Measurements from ENCODE around the gene SMARCD2. TPM values are rescaled to one million over a fixed set of nuclear protein-coding genes. Genes with fewer than 3 reads are reported as not detected.

SMARCD2 gene
- total RNA-seq, 1 donor from 2014 or later: 50.4 TPM

DNA sequence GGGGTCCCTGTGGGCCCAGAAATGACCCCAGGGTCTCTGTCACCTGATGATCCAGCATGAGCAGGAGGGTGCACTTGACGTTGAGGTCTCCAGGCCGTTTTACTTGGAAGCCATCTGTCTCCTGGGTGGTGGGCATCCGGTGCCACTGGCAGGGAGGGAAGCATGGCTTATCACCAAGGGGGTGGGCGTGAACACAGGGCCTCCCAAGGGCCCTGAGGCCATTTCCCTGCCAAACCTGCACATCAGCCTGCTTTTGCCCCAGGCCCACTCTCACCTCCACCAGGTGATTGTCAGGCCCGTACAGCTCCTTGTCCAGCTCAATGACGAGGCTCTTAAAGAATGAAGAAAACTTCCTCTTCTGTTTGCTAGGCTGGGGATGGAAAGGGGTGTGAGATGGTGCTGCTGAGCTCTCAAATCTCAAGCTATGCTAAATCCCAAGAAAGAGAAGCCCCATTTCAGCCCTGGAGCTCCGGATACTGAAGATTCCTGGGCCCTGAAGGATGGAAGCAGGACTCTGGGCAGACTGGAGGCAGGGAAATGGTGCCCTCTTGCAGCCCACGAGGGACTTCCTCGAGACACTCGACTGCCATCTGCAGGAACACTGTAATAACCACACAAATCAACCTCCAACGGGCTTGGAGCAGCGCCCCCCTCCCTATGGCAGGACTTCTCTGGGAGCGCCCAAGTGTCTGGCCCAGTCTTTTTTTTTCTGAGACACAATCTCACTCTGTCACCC lies 7.9 kb downstream of the SMARCD2 start:
- no peak for DNase-seq (ENCODE audit: low spot score)
- ATAC-seq: no peak

DNA sequence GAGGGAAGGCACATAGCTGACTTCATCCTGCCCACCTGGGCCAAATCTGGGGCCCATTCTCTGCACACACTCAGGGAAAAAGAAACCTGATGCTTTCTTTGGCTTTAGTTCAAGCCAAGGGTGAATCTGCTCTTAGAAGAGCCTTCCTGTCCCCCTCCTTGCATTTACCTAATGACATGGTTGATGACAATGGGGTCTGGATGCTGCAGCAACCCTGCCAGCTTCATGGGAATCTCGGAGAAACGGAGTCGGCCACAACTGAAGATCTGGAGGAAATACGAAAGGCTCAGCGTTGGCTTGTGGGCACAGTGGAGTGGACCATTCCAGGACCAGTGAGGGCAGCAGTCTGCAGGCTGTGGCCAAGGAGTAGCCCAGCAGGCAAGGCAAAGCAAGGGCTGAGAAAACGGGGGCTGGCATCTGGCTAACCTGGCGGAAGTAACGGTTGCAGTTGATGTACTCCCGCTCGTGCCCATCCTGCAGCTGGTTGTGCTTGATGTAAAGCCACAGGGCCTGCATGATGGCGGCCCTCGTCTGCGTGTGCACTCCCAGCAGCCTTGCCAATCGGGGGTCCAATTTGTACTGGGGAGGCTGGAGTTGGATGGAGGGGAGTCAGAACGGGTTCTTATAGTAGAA lies 8.6 kb downstream of the SMARCD2 start:
- ATAC-seq: no peak
- intact Hi-C loops (cut with DNase I): no loop called here
- DNase-seq (ENCODE audit: low spot score): no peak

More for the DNA sequence above, 7.9 kb downstream of the SMARCD2 start:
- intact Hi-C loops (cut with DNase I): no loop called here

DNA sequence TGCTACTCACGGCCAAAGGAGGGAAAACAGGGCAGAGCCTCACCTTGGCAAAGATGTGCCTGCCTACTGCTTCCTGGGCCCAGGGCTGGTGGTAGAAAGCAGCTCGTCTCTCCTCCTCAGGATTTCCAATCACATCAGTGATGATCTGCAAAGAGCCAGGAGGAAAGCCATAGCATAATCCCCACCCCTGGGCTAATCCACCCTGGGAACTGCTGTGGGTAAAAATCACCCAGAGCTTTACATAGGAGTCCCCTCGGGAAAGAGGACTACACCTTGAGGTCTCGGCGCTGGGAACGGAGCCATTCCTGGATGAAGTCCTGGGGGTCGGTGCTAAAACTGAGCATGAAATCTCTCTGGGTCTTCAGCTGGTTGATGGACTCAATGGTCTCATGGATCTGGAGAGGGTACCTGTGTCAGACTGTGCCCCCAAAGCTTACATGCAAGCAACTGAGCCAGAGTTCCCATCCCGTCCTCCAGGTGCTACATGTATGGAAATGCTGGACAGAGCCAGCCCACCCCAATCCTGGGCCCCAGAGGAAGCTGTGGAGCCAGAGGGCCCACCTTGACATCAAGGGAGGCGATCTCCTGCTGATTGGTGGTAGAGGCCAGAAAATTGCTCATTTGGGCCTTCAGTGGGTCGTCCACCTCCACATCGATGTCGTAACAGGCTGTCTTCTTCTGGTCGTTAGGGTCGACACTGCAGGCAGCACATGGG lies 9.3 kb downstream of the SMARCD2 start:
- DNase-seq (ENCODE audit: low spot score): no peak
- ATAC-seq: no peak
- intact Hi-C loops (cut with DNase I): no loop called here

DNA sequence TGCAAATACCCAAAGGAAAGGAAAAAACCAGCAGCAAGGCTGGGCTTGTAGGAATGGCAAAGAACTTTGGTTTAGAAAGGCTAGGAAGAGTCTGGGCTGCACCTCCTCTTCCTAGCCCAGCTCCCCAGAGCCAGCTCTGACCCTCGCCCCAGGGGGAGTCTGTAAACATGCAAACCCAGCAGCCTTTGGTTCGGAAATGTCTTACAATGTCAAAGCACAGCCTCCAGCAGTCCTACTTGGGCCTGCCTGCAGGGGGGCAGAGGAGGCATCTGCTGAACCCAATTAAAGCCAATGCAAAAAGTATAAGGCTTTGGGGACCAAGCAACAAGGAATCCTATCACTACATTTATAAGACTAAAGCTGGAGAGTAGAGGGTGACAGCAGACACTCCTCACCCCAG lies 10.0 kb downstream of the SMARCD2 start:
- DNase-seq (ENCODE audit: low spot score) (no peak), ATAC-seq (no peak)
- intact Hi-C loops (cut with DNase I): no loop called here

DNA sequence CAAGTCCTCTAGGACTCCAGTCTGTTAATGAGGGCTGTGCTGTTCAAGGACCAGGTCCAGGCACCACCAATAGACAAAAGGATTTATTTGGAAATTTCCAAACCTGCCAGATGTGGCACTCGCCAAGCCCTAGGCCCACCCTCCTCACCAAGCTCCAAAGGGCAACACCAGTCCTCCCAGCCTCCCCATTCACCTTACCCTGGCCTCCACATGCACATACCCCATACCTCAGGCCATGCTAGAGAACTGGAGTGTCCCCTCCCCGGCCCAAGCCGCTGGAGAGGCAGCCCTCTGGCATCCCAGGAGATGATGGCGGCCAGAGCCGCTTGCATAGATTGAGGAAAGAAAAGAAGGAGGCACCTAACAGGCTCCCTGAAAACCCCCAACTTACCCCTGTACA lies 10.5 kb downstream of the SMARCD2 start:
- DNase-seq (ENCODE audit: low spot score): no peak
- no peak for ATAC-seq
- intact Hi-C loops (cut with DNase I): no loop called here

DNA sequence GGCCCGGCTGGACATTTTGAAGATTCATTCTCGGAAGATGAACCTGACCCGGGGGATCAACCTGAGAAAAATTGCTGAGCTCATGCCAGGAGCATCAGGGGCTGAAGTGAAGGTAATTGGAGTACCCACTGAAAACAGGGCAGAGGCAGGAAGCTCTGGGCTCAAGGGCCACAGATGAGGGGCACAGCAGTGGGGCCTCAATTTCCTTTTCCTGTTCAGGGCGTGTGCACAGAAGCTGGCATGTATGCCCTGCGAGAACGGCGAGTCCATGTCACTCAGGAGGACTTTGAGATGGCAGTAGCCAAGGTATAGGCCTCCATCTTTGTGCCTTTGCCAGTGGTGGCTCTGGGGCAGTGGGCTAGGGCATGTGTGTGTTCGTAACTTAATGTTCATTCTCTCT lies 11.0 kb downstream of the SMARCD2 start:
- ATAC-seq (no peak), DNase-seq (ENCODE audit: low spot score) (no peak)
- intact Hi-C loops (cut with DNase I): no loop called here

DNA sequence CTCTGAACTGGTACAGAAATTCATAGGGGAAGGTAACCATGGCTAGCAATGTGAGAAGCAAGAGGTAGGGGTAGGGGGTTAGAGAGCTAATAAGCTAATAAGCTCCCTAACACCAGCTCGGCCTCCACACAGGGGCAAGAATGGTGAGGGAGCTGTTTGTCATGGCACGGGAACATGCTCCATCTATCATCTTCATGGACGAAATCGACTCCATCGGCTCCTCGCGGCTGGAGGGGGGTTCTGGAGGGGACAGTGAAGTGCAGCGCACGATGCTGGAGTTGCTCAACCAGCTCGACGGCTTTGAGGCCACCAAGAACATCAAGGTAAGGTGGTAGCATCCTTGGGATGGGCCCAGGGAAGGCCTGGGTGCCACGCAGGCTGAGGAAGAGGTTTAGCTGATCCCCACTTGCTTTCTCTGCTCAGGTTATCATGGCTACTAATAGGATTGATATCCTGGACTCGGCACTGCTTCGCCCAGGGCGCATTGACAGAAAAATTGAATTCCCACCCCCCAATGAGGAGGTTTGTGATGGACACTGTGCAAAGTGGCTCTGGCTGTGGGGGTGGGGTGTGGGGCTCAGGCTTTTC lies 11.5 kb downstream of the SMARCD2 start:
- no peak for ATAC-seq
- intact Hi-C loops (cut with DNase I): no loop called here
- DNase-seq (ENCODE audit: low spot score): no peak

DNA sequence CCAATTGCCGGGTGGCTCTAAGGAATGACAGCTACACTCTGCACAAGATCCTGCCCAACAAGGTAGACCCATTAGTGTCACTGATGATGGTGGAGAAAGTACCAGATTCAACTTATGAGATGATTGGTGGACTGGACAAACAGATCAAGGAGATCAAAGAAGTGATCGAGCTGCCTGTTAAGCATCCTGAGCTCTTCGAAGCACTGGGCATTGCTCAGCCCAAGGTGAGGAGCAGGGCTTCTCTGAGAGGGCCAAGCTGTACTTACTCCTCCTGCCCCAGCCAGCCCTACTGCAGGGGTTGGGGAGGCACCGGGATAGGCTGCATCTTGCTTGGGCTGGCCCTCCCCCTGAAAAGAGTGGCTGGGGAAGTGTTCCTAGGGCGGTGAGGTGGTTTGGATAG lies 12.2 kb downstream of the SMARCD2 start:
- no peak for ATAC-seq
- no peak for DNase-seq (ENCODE audit: low spot score)
- intact Hi-C loops (cut with DNase I): no loop called here

DNA sequence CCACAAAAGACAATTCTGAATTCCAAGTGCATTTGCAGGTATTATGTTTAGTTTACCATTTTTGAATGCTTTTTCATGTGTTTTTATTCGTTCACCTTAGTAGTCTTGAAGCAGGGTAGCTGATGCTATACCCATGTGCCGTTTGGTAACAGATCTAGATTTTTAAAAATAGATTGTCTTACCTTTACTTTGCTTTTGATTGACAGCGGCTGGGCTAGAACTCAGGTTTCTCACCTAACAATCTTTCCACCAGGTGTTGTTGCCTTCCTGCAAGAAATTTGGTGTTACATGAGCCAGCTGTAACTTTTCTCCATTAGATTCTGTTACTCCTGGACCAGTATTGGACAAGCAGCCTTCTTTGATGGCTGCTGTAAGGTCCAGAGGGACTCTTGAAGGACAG lies 13.5 kb downstream of the SMARCD2 start:
- intact Hi-C loops (cut with DNase I): no loop called here
- ATAC-seq (no peak), DNase-seq (ENCODE audit: low spot score) (no peak)

DNA sequence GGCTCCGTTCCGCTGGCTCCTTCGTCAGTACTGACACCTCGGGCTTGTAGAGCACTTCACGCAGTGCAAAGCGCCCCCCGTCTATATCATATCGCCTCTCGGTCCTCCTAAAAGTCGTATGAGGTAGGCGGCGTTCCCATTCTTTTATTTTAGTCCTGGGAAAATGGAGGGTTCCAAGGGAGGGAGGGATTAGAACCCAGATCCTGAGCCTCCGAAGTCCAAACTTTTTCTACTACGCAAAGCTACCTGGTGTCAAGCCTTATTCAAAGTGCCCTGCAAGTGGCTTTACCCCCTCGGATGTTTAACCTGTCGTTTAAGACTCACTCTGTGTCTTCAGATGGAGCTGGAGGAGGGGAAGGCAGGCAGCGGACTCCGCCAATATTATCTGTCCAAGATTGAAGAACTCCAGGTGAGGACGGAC lies 14.7 kb downstream of the SMARCD2 start:
- DNase-seq (ENCODE audit: low spot score): no peak
- ATAC-seq: no peak
- intact Hi-C loops (cut with DNase I): no loop called here

DNA sequence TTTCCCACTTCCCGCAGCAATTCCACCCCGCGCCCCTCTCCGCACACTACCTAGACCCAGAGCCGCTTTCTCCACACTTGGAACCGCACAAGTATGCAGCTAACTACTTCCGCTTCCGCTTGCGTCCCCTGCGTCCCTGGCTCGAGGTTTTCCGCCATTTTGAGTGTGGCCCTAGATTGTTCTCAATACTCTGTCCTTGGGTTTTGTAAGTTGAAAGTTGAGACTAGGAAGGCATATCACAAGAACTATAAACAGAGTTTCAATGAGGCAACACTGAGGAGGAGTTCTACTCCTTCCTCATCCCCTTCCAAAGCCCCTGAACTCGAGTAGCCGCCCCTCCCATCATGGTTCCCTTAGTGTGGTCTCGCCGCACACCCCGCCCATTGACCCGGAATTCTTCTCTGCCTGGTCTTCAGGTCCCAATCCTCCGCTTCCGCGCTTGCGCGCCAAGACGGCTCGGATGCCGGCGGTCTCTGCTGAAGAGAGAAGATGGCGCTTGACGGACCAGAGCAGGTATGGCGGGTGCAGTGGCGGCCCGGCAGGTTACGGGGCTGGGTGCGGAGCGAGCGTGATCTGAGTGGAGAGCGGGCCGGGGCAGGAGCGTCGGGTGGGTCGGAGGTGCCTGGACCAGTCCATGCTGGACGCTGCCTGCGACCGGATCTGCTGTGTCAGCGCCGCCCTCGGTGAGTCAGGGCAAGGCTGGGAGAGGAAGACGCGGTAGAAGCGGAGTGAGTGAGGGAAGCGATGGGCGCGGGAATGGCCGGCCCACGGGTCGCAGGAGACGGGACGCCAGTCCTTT lies 15.3 kb downstream of the SMARCD2 start, which contains the start of the genes FTSJ3 and PSMC5:
Gene FTSJ3, minus strand, starts transcription at position 662 of the 799 bp plus-strand sequence. CDS start 761 bp downstream, outside the sequence.
Gene PSMC5, plus strand, starts transcription at position 430 of the 799 bp plus-strand sequence. Its CDS starts 60 bp downstream, at position 490.
- DNase-seq (ENCODE audit: low spot score) (peak; percentile 96), ATAC-seq (peak; percentile 97)
- intact Hi-C loops (cut with DNase I): no loop called here

DNA sequence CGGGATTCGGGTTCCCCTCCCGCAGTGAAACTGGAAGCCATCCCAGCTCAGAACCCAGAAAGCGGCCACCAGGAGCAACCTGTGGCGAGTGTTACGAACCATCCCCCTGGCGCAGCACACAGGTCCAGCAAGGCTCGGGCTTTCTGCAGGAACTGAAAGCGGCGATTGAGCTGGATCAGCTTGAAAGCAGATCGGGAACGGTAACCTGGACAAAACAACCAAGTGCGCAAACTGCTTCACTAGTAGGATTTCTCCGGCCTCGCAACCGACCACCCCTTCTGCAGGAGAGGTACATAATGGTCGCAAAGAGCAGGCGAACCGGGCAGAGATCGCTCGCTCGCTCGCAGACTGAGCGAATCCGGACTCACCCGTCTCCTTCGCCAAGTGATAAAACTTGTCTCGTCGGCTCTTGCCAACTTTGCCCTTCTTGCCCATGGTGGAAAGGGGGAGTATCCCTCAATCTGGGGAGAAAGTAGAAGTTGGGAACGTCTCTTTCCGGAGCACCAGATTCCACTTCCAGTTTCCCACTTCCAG lies 15.9 kb downstream of the SMARCD2 start:
- DNase-seq (ENCODE audit: low spot score) (no peak), ATAC-seq (peak; percentile 8)
- intact Hi-C loops (cut with DNase I): no loop called here

DNA sequence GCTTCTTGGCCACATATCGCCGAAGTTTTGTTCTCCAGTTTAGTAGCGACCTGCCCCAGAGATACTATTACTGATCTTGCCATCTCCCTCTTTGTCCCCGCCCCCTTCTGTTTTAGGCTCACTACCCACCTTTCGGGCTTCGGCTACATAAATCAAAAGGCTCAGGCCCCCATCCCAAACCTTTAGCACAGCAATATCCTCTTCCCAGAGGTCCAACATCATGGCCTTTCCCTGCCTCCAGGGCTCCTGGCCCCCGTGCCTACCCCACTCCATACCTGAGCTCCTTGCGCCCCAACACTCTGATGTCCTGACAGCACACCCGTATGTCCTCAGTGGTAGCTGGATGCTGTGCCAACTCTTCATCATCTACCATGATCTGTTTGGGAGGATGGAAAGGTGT lies 18.1 kb downstream of the SMARCD2 start:
- intact Hi-C loops (cut with DNase I): no loop called here
- ATAC-seq (no peak), DNase-seq (ENCODE audit: low spot score) (no peak)

DNA sequence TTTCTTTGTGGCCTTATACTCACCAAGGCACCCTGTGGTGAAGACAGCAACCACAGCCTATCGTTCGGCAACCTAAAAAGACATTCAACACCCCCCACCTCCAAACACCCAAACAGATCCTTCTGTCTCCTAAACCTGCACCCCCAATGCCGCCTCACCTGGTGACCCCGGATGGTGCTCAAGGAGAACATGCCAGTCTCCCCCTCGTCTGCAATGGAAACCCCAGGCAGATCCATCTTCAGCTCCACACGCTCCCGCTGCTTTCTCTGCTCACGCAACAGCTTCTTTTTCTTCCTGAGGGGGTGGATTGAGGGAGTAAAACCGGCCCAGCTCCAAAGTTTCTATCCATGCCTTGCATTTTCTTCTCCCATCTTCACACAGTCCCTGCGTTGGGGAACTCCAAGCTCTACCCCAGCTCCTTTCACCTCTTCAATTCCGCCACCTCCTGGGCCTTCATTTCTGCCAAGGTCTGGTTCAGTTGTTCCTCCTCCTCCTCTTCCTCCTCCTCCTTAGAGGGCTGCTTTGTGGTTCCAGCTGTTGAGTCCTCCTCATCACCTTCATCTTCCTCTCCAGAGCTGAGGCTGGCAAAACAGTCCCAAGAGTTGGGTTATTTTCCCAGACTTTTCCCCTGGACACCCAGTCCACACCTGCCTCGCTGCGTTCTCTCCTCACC lies 18.7 kb downstream of the SMARCD2 start:
- DNase-seq (ENCODE audit: low spot score) (no peak), ATAC-seq (no peak)
- intact Hi-C loops (cut with DNase I): no loop called here

DNA sequence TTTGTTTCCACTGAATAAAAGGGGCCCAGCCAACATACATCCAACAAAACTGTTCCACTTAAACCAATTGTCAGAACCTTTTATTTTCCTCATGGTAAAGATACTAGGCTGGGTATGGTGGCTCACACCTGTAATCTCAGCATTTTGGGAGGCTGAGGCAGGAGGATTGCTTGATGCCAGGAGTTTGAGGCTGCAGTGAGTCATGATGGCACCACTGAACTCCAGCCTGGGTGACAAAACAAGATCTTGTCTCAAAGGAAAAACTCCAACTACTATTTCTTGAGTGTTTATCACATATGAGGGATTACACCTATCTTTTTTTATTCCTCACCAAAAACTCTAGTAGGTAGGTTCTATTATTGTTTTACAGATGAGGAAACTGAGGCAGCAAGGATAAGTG lies 19.9 kb downstream of the SMARCD2 start:
- intact Hi-C loops (cut with DNase I): no loop called here
- DNase-seq (ENCODE audit: low spot score): no peak
- no peak for ATAC-seq

DNA sequence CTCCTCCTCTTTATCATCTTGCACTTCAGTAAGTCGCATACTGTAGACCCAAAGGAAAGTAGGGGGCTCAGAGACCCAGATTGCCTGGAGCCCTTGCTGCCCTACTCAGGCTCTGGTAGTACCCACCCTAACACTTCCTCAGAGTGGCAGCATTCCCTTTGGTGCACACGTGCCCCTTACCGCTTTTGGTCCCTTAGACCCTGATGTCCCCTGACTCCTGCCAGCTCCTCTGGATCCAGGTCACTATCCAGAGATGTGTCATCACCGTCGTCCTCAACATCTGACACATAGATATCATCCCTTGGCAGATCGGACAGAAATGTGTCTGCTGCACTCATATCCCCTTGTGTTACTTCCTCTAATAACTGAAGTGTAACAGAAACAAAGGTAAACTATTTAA lies 20.7 kb downstream of the SMARCD2 start:
- no peak for ATAC-seq
- DNase-seq (ENCODE audit: low spot score): no peak
- intact Hi-C loops (cut with DNase I): no loop called here

DNA sequence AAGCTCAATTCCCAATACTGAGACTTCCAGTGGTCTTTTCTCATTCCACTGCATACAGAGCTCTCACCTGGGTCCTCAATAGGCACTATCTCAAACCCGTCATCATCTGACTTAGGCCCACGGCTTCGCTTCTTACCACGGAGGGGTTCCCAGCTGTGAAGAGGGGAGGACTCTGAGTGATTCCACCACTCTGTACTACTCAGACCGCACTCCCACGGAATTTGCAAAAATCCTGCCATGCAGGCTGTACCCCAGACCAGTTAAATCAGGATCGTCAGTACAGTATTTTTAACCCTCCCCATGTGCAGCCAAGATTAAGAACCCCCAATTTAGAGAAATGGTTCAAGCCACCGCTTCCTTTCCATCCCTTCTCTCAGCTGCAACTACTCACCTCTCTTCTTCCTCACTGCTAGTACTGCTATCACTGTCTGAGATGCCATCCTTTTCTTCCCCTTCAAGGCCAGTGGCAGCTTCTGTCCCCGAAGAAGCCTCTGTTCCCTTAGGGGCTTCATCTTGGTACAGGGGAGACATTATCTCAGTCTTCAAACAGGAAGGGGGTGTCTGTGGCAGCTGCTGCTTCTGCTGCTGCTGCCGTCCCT lies 21.4 kb downstream of the SMARCD2 start:
- intact Hi-C loops (cut with DNase I): no loop called here
- no peak for ATAC-seq
- DNase-seq (ENCODE audit: low spot score): no peak

Measured in sciatic nerve (tissue), 2 donors.